LoVo (cell line): ENCODE results near the gene YPEL5.
"Not testable (repeated sequence)": the region's sequence is repeated elsewhere in the genome, so short reads cannot be mapped to it uniquely, and the experiment has no call there.

Experiments
- DNase-seq: peaks from one replicate; pipeline ENCODE4 v3.0.0-alpha.2; 2016; ENCODE audit warnings: low spot score

YPEL5 gene

GRCh38 chr2:30136764-30137444, 9.9 kb upstream of the YPEL5 start:
- DNase-seq: no peak

- DNase-seq: no peak
These were observed 7.5 kb upstream of the YPEL5 start for GRCh38 chr2:30139131-30139870.

GRCh38 chr2:30141136-30141535, 5.7 kb upstream of the YPEL5 start:
- no peak for DNase-seq

GRCh38 chr2:30144260-30144659, 2.5 kb upstream of the YPEL5 start:
- no peak for DNase-seq

- not testable (repeated sequence) for DNase-seq
These were observed 1.9 kb upstream of the YPEL5 start for GRCh38 chr2:30144951-30145350.

DNA sequence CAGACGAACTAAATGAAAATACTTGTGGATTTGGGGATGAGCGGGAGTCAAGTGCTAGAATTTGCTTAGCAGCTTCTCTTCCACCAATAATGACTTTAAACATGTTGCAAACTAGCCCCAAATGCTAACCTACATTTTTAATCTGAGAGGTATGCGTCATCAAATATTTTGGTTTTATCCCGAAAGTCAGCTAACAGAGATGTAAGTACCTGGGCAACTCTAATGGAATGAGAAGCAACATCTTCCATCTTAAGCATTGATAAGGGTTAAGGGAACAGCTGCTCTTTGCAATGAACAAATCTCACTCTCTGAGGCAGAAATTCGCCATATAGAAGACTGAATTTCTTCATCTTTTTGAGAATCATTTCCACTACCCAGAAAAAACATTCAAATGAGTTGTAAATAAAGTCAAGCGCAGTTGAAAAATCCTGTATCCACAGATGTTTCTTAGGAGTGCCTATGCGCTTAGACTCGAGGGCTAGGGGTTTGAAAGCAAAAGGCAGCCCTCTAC, 926 bp upstream of the YPEL5 start:
- no peak for DNase-seq

DNA sequence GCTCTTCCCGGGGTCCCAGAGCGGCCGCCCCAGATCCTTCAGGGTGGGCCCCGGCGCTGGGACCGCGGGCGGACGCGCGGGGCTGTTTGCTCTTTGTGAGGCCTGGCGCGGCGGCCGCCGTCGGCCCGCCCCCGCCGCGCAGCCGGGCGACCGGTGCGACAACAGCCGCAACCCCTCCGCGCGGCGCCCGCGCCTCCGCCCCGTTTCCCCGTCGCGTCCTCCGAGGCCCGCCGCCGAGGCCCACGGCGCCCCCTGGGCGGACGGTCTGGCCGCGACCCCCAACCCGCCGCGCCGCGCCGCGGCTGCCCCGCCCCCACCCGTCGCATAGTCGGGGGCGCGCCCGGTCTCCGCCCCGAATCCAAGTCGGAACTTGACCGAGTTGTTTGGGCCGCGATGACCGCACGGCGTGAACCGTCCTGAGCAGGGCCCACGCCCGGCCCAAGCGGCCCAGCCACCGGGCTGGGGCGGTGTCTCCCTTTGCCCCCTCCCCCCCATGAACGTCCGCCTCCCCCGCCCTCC, 448 bp downstream of the YPEL5 start:
- no peak for DNase-seq

DNA sequence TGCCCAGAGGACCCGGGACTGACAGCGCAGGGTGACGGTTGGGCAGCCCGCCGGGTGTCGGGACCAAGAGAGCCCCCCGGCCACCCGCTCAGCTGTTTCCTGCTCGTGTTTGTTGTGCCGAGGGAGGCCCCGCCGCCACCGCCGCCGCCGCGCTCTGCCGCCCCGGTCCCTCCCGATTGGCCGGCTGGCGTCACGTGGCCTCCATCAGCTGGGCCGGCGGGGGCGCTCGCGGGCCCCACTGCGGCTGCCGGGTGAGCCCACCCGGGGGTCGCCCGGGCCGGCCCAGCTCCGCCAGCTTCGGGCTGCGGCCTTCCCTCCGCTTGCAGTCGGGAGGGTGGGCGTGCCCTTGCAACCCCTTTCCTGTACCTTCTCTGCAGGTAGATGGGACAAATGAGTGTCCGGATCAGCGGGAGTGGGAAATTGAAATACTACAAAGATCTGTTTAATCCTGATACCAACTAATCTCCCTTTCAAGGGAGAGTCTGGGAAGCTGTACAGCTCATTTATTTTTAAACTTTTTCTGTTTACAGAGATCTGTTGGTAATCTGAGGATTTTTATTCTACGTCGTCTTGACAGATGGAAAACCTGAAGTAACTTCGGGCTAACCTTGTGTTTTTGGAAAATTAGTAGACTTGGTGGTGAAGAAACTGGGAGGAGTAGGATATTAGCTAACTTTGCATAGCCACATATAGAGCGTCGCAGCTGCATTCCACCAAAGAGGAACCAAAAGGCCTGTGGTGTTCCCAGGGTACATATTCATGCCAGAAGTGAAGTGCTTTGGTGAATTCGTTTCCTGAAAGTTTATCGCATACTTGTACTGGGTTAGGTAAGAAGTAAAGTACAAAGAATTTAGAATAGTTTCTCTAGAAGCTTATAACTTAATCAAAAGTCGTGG, 1.2 kb downstream of the YPEL5 start:
- peak; percentile 63 for DNase-seq

DNA sequence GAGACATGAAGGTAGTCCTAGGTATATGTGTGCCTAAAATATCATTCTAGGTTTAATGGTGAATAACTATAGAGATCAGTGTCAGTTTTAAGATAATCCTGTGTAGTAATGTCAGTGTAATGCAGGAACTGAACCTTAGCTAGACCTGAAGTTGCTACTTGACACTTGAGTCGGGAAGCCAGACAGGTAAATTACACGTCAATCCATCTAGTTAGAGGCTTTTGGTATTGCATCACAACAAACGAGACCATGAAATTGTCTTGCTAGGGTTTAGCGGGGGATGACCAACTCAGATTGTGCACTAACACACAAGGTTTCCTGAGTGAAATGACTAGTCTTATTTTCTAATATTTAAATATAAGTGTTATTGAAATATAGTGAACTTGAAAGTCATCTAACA, 2.0 kb downstream of the YPEL5 start:
- no peak for DNase-seq

- DNase-seq: no peak
These were observed 2.7 kb downstream of the YPEL5 start for GRCh38 chr2:30149513-30149912.

GRCh38 chr2:30149976-30150375, 3.2 kb downstream of the YPEL5 start:
- DNase-seq: no peak

- DNase-seq: no peak
These were observed 4.0 kb downstream of the YPEL5 start for GRCh38 chr2:30150786-30151185.

- DNase-seq: no peak
These were observed 5.6 kb downstream of the YPEL5 start for GRCh38 chr2:30152385-30152784.

DNA sequence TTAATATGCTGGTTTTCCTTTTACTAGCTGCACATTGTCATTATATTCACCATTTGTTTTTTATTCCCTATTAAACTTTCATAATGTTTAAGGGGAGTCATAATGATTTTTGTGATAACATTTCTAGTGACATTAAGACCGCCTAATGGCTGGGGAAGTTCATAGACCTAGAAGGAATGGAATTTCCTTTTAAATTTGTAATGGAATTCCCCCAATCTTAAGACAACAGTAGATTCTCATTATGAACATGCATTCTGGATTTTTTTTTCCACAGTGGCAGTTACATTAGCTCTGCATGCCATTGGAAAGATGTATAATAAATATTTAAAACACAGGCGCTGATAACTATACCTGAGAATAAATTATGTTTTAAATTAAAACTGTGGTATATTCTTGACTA, 8.4 kb downstream of the YPEL5 start:
- no peak for DNase-seq

DNA sequence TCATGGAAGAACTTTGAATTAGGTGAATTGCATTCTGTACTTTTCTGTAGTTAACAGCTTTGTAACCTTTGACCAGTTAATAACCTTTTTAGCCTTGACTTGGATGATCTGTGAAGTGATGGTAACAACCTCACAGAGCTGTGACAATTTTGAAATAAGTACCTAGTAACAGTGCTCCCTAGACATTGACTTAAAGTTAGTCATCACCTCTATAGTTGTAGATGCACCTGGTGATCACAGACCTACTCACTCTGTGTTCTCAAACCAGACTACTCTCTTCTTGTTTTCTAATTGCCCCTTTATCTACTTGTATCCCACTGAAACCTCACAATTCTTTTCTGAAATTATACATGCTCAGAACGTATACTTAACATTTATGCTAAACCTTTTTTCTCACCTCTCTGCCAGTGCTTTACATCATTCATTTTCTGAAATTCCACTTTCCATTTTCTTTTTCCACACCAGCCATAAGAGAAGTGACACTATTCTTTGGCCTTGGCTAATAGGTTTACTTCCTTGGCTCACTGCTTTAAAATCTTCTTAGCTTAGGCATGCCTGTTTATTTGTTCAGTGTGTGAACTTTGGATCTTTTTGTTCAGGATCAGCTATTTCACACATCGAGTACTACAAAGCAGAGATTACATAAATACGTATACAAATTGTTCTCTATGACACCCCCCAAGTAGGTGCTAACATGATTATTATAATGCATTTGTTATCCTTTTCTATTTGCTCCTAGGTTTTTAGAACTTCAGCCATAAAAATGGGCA, 9.3 kb downstream of the YPEL5 start:
- no peak for DNase-seq

DNA sequence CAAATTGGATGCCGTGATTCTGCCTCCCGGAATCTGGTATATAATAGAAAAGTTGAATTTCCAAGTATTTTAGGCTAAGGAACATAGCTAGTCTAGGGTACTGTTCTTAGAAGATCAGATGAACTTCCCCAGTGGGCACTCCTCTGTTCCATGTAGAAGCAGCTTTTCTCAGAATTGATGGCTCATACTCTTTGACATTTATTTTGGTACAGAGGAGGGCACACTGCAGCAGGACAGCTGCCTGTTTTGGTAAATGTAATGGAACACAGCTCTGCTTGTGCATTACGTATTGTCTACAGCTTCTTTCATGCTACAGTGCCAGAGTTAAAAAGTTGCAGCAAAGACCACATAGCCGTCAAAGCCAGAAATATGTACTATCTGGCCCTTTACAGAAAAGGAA, 10.8 kb downstream of the YPEL5 start:
- no peak for DNase-seq

DNA sequence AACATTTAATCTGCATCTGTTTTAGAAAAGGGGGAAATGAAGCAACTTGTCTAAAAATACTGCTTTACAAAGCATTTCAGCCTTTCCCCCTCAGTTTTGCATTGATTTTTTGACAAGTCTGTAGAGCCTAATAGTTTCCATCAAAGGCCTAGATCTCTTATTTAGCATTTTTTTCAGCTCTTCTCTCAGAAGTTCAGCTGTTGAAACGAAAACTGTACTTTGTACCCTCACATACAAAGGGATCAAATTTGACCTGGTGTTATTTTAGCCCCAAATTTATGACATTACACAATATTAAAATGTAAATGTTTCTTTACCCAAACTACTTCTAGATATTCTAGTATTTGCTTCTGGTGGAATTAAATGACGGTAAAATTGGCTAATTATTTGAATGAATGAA, 13.0 kb downstream of the YPEL5 start:
- DNase-seq: no peak

- no peak for DNase-seq
These were observed 15.3 kb downstream of the YPEL5 start for GRCh38 chr2:30161929-30162706.

GRCh38 chr2:30162806-30163205, 16.0 kb downstream of the YPEL5 start:
- no peak for DNase-seq

- no peak for DNase-seq
These were observed 17.5 kb downstream of the YPEL5 start for GRCh38 chr2:30164131-30164925.
